WTC11 (cell line): ENCODE data around the gene CCDC170.

Experiments used
- MAX ChIP-seq: sonication (generic); formaldehyde crosslinking; IDR thresholded peaks from 2 replicates; pipeline ENCODE4 v1.8.0; 2022; ENCODE audit warnings: mild to moderate bottlenecking, missing genetic modification reagents
- MLX ChIP-seq: sonication (generic); formaldehyde crosslinking; IDR thresholded peaks from 2 replicates; pipeline ENCODE4 v1.8.1; 2023; ENCODE audit warnings: mild to moderate bottlenecking, missing genetic modification reagents, moderate library complexity
- SMAD4 ChIP-seq: sonication (generic); formaldehyde crosslinking; IDR thresholded peaks from 2 replicates; pipeline ENCODE4 v1.8.0; 2022; ENCODE audit warnings: mild to moderate bottlenecking, missing genetic modification reagents

- TF ChIP-seq MLX (CRISPR knock-in tag) = no peak
- TF ChIP-seq SMAD4 (CRISPR knock-in tag) = no peak
- no peak for TF ChIP-seq MAX (CRISPR knock-in tag)
Observed at GRCh38 chr6:151482290-151482689, 11.5 kb upstream of the CCDC170 start.
